Measurements from ENCODE around the gene AMH. TPM values are rescaled to one million over a fixed set of nuclear protein-coding genes. Genes with fewer than 3 reads are reported as not detected.

The AMH gene
- total RNA-seq, 1 experiment from 2014 or later = 21.9 TPM

DNA sequence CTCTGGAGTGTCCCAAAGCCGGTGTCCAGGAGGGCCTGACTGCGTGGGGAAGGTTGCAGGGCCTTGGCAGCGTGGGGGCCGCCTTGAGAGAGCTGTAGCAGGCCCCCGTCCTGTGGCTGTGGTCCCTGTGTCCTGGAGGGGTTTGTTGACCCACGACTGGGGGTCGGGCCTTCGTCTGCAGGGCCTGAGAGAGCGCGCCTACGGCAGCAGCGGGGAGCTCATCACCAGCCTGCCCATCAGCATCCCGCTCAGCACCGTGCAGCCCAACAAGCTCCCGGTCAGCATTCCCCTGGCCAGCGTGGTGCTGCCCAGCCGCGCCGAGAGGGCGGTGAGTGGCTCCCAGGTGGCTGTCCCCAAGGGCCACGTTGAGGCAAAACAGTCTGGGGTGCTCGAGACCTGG lies 31.5 kb upstream of the AMH start:
- Histone ChIP-seq H3K4me1 (ENCODE audit: control insufficient read depth, insufficient read depth, low read length) (0 out of 2 replicates have a peak, but pooled peaks cover 3% of the 10 kb centered on the region), H3K36me3 (ENCODE audit: control insufficient read depth, insufficient read depth, low read length) (no peaks in the 10 kb centered on the region), H3K9me3 (ENCODE audit: control insufficient read depth, insufficient read depth, low read depth, low read length) (no peaks in the 10 kb centered on the region), H3K27me3 (ENCODE audit: control insufficient read depth, insufficient read depth, low read length) (no peaks in the 10 kb centered on the region), H3K27ac (ENCODE audit: low read length) (no peak overlapping the region), H3K4me3 (ENCODE audit: low read depth in 2 of 2, low read length in 2 of 2) (no peak overlapping the region)
- CTCF ChIA-PET = no interaction called here
- no peak for DNase-seq (ENCODE audit: low read depth, low spot score)
- POLR2A ChIA-PET = no interaction called here
- no peak for ATAC-seq
- intact Hi-C loops (cut with micrococcal nuclease; ENCODE audit: unreplicated experiment) = no loop called here
- no TSS peak for BruUV-seq (replicated peaks)
- in situ Hi-C loops (cut with HindIII; ENCODE audit: low pct_unique_long_range_greater_than_20kb, low sequenced_read_pairs) = no loop called here
- TF ChIP-seq, protein P1, sequence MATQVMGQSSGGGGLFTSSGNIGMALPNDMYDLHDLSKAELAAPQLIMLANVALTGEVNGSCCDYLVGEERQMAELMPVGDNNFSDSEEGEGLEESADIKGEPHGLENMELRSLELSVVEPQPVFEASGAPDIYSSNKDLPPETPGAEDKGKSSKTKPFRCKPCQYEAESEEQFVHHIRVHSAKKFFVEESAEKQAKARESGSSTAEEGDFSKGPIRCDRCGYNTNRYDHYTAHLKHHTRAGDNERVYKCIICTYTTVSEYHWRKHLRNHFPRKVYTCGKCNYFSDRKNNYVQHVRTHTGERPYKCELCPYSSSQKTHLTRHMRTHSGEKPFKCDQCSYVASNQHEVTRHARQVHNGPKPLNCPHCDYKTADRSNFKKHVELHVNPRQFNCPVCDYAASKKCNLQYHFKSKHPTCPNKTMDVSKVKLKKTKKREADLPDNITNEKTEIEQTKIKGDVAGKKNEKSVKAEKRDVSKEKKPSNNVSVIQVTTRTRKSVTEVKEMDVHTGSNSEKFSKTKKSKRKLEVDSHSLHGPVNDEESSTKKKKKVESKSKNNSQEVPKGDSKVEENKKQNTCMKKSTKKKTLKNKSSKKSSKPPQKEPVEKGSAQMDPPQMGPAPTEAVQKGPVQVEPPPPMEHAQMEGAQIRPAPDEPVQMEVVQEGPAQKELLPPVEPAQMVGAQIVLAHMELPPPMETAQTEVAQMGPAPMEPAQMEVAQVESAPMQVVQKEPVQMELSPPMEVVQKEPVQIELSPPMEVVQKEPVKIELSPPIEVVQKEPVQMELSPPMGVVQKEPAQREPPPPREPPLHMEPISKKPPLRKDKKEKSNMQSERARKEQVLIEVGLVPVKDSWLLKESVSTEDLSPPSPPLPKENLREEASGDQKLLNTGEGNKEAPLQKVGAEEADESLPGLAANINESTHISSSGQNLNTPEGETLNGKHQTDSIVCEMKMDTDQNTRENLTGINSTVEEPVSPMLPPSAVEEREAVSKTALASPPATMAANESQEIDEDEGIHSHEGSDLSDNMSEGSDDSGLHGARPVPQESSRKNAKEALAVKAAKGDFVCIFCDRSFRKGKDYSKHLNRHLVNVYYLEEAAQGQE (IDR thresholded peaks at IDR 0.05; ENCODE audit: insufficient read depth in 1 of 2, low read depth in 2 of 2, low read length in 1 of 2) = no peak
- TF ChIP-seq CTCF (IDR thresholded peaks at IDR 0.05) = no peak
- TF ChIP-seq TCF7L2 (IDR thresholded peaks at IDR 0.05; ENCODE audit: low read depth, low read length) = no peak
- no peak for TF ChIP-seq SIN3A (IDR thresholded peaks at IDR 0.05; ENCODE audit: borderline replicate concordance, insufficient read depth, low read depth, low read length)
- TF ChIP-seq POLR2AphosphoS5 (IDR thresholded peaks at IDR 0.05; ENCODE audit: low read depth, low read length) = no peak

DNA sequence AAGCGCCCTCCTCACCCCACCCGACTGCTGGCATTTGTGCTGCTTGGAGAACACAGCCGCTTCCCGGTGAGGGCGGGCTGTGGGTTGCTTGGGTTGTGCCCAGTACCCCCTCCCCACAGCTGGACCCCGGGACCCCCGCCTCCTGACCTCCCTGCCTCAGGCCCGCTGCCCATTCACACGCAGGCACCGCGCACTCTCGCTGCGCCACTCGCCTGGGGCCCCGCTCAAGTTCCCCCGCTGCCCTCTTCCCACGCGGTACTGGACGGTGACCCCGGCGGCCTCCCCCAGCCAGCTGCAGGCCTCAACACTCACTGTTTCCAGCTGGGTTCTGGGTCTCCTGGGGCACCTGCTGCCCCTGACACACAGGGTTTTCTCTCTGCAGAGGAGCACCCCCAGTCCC lies 29.4 kb upstream of the AMH start:
- intact Hi-C loops (cut with micrococcal nuclease; ENCODE audit: unreplicated experiment) (no loop called here), in situ Hi-C loops (cut with HindIII; ENCODE audit: low pct_unique_long_range_greater_than_20kb, low sequenced_read_pairs) (no loop called here)
- no peak overlapping the region for H3K27ac ChIP-seq (ENCODE audit: low read length)
- no peak overlapping the region for H3K4me3 ChIP-seq (ENCODE audit: low read depth in 2 of 2, low read length in 2 of 2)
- 0 out of 2 replicates have a peak, but pooled peaks cover 3% of the 10 kb centered on the region for H3K4me1 ChIP-seq (ENCODE audit: control insufficient read depth, insufficient read depth, low read length)
- ChIA-PET CTCF (no interaction called here), POLR2A (no interaction called here)
- H3K27me3 ChIP-seq (ENCODE audit: control insufficient read depth, insufficient read depth, low read length) = no peaks in the 10 kb centered on the region
- DNase-seq (ENCODE audit: low read depth, low spot score) = no peak
- no peak for TF ChIP-seq POLR2AphosphoS5 (IDR thresholded peaks at IDR 0.05; ENCODE audit: low read depth, low read length)
- no peak for TF ChIP-seq SIN3A (IDR thresholded peaks at IDR 0.05; ENCODE audit: borderline replicate concordance, insufficient read depth, low read depth, low read length)
- TF ChIP-seq, protein P1 (IDR thresholded peaks at IDR 0.05; ENCODE audit: insufficient read depth in 1 of 2, low read depth in 2 of 2, low read length in 1 of 2) = no peak
- no peak for TF ChIP-seq TCF7L2 (IDR thresholded peaks at IDR 0.05; ENCODE audit: low read depth, low read length)
- TF ChIP-seq CTCF (IDR thresholded peaks at IDR 0.05) = no peak
- H3K36me3 ChIP-seq (ENCODE audit: control insufficient read depth, insufficient read depth, low read length) = no peaks in the 10 kb centered on the region
- no peak for ATAC-seq
- no peaks in the 10 kb centered on the region for H3K9me3 ChIP-seq (ENCODE audit: control insufficient read depth, insufficient read depth, low read depth, low read length)
- BruUV-seq (replicated peaks) = no TSS peak
